ENCODE measurements around the gene PHRF1.

- no peak for TF ChIP-seq POLR2A (IDR thresholded peaks at IDR 0.05; ENCODE audit: low read depth, low read length)
- TF ChIP-seq, protein P1, sequence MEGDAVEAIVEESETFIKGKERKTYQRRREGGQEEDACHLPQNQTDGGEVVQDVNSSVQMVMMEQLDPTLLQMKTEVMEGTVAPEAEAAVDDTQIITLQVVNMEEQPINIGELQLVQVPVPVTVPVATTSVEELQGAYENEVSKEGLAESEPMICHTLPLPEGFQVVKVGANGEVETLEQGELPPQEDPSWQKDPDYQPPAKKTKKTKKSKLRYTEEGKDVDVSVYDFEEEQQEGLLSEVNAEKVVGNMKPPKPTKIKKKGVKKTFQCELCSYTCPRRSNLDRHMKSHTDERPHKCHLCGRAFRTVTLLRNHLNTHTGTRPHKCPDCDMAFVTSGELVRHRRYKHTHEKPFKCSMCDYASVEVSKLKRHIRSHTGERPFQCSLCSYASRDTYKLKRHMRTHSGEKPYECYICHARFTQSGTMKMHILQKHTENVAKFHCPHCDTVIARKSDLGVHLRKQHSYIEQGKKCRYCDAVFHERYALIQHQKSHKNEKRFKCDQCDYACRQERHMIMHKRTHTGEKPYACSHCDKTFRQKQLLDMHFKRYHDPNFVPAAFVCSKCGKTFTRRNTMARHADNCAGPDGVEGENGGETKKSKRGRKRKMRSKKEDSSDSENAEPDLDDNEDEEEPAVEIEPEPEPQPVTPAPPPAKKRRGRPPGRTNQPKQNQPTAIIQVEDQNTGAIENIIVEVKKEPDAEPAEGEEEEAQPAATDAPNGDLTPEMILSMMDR (conservative IDR thresholded peaks at IDR 0.05; ENCODE audit: low read depth, low read length), result no peak
These were observed 60.5 kb downstream of the PHRF1 start, which contains the start of gene DRD4 for GRCh38 chr11:636511-637332.

Data from IMR-90 (cell line).